HFFc6 (cell line): ENCODE data around the gene NAA40. TPM values are rescaled to one million over a fixed set of nuclear protein-coding genes. Genes with fewer than 3 reads are reported as not detected.
A peak's percentile ranks its signal among the peaks of the same experiment; 100 is the strongest.

Experiments used
- DNase-seq: peaks from one replicate; pipeline ENCODE4 v3.0.0-alpha.2; 2018
- H3K27ac Mint-ChIP-seq: 2 replicates; pipeline ENCODE4 v1.8.0; 2020; ENCODE audit warnings: mild to moderate bottlenecking, mixed read lengths
- H3K27me3 Mint-ChIP-seq: 2 replicates; pipeline ENCODE4 v1.8.0; 2021; ENCODE audit warnings: mild to moderate bottlenecking, moderate library complexity, mixed read lengths; ENCODE audit not compliant: insufficient read depth
- H3K36me3 Mint-ChIP-seq: 2 replicates; pipeline ENCODE4 v1.8.0; 2021; ENCODE audit warnings: low read depth, mixed read lengths
- H3K4me1 Mint-ChIP-seq: 2 replicates; pipeline ENCODE4 v1.8.0; 2020; ENCODE audit warnings: low read depth, mixed read lengths
- H3K4me3 Mint-ChIP-seq: 2 replicates; pipeline ENCODE4 v1.8.0; 2020; ENCODE audit warnings: mild to moderate bottlenecking, moderate library complexity, mixed read lengths
- H3K9me3 Mint-ChIP-seq: 2 replicates; pipeline ENCODE4 v1.8.0; 2020; ENCODE audit warnings: mild to moderate bottlenecking, mixed read lengths
- total RNA-seq, 6 experiments: library from RNA; stranded (reverse); fragmentation: NEBNext Ultra II Directional; extraction: Animal tissue kit (Norgen Biotek cat#: 25700); gene quantifications; 2 replicates in 1 of 6; 3 replicates in 5 of 6; pipeline ENCODE4 v1.2.3, GENCODE V29; 2021
- TF ChIP-seq, protein P1 (sequence below): fragments of 200-600 bp; sonication (generic); IDR thresholded peaks from 2 replicates; pipeline ENCODE4 v1.5.0; 2021; ENCODE audit warnings: antibody characterized with exemption, mild to moderate bottlenecking

The NAA40 gene
- total RNA-seq, 6 experiments from 2014 or later, result 15.7 to 19.3 (median 17.6) TPM

DNA sequence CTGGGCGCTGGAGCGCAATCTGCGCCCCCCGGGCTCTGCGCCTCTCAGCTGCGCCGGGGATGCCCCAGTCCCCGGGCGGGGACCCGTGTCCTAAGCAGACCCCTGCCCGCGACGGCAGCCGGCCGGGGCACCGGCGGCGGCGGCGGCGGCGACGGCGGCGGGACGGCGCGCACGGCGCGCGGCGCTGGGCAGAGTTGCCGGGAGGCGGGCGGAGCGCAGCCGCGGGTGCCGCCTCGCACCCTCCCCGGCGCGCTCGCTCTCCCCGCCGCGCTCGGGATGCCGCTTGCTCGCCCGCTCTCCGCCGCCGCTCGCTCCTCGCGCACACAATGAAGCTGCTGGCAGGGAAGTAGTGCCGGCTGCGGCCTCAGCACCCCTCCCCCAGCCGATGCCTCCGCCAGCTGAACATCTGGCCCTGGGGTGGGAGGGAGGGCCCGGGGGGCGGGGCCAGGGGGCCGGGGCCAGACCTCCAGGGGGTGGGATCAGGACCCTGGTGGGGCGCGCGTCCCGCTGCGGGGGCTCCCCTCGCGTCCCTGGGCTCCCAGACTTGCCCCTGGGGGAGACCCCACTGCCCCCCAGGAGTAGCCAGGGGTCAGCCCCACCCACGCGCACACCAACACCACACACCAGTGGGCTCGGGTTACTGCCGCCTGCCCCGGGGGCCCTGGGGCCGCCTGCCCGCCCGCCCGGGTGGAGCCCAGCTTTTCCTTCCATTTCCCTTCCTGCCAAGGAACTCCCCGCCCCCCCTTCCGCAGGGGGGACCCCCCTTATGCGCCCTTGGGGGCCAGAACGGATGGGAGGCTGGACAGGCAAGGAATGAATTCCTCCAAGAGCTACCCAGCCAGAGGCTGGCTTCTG lies 21.7 kb upstream of the NAA40 start, which contains the start of gene RCOR2:
RCOR2 (minus strand) TSS at position 328 of the 855 bp plus-strand sequence. CDS start 708 bp downstream, outside the sequence.
- Mint-ChIP-seq H3K36me3 (no peaks in the 10 kb centered on the region), H3K4me1 (peaks cover 6% of the 10 kb centered on the region; the same call in 1 of the 2 replicates), H3K9me3 (no peaks in the 10 kb centered on the region), H3K27me3 (no peaks in the 10 kb centered on the region; the same call in 1 of the 2 replicates), H3K4me3 (peak within 1 kb of the TSS; percentile 81), H3K27ac (no peak within 1 kb of the TSS)
- TF ChIP-seq, protein P1, sequence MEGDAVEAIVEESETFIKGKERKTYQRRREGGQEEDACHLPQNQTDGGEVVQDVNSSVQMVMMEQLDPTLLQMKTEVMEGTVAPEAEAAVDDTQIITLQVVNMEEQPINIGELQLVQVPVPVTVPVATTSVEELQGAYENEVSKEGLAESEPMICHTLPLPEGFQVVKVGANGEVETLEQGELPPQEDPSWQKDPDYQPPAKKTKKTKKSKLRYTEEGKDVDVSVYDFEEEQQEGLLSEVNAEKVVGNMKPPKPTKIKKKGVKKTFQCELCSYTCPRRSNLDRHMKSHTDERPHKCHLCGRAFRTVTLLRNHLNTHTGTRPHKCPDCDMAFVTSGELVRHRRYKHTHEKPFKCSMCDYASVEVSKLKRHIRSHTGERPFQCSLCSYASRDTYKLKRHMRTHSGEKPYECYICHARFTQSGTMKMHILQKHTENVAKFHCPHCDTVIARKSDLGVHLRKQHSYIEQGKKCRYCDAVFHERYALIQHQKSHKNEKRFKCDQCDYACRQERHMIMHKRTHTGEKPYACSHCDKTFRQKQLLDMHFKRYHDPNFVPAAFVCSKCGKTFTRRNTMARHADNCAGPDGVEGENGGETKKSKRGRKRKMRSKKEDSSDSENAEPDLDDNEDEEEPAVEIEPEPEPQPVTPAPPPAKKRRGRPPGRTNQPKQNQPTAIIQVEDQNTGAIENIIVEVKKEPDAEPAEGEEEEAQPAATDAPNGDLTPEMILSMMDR, result no peak
- peak; percentile 45 for DNase-seq

DNA sequence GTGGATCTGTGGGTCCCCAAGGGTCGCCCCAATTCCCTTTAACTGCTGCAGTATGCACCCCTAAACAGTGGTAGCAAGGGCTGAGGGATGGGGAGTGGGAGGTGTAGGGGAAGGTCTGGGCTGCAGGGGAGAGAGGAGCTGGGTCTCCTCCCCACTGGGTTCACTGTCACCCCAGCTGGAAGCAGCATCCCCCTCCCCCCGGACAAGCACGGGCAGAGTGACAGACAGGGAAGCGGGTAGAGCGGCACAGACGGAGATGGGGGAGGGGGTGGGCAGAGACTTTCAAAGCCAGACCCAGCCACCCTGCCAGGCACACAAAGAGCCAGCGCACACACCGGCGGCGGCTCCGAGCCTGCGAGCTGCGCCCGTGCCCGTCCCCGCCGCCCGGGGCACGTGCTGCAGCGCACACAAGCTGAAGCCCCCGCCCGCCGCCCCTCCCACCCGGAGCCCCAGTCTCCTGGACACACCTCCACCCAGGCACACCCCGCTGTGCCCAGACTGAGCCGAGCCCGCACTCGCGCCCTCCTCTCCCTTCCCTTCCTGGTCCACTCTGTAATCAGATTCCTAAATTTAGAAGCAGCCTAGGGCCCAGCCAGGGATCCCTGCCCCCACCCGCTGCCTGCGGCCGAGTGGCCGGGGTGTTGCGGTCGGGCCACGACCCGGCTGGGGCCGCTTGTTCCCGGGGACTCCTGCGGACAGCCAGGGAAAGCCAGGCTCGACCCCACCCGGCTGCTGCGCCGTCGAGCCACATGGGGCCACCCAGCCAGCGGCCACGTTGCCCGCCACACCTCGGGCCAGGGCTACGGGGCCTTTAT lies 20.9 kb upstream of the NAA40 start:
- Mint-ChIP-seq H3K27me3 (no peaks in the 10 kb centered on the region; the same call in none of the 2 replicates), H3K27ac (no peak overlapping the region), H3K4me3 (peak overlapping the region; percentile 46), H3K9me3 (no peaks in the 10 kb centered on the region), H3K36me3 (no peaks in the 10 kb centered on the region), H3K4me1 (peaks cover 6% of the 10 kb centered on the region; the same call in 1 of the 2 replicates)
- TF ChIP-seq, protein P1, result no peak
- no peak for DNase-seq

DNA sequence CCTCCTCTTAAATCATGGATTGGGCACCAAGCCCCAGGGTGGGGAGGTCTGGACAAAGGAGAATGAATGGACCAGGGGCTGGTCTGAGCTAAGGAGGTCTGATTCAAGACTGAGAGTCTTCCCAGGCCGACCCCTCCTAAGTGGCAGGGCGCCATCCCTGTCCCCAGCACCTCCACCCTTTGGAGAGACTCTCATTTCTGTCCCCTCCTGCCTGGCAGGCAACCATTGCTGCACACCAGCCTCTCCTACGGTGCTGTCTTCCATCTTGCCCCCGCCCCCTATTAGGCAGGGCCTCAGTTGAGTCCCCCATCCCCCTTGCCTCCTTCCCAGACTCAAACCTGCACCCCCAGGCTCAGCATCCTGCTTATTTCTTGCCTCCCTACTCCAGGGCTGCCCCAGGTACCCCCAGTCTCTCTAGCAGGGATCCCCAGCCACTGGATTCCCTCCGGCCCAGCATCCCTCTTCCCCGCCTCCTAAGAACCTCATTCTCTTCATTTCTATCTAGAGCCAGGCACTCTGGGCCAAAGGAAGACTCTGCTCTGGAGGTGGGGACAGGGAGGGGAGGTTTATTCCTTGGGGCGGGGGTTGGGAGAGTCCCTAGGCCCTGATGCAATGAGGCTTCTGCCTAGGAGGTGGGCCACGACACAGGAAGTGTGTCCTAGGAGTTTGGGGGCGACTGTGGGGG lies 20.2 kb upstream of the NAA40 start:
- peaks cover 6% of the 10 kb centered on the region; the same call in 1 of the 2 replicates for H3K4me1 Mint-ChIP-seq
- H3K9me3 Mint-ChIP-seq, result no peaks in the 10 kb centered on the region
- H3K27ac Mint-ChIP-seq, result no peak overlapping the region
- DNase-seq, result no peak
- H3K4me3 Mint-ChIP-seq, result no peak overlapping the region
- H3K36me3 Mint-ChIP-seq, result no peaks in the 10 kb centered on the region
- TF ChIP-seq, protein P1, result no peak
- H3K27me3 Mint-ChIP-seq, result peaks cover 4% of the 10 kb centered on the region

- H3K36me3 Mint-ChIP-seq, result no peaks in the 10 kb centered on the region
- no peaks in the 10 kb centered on the region for H3K9me3 Mint-ChIP-seq
- DNase-seq, result no peak
- TF ChIP-seq, protein P1, result no peak
- no peak overlapping the region; the same call in 1 of the 2 replicates for H3K4me3 Mint-ChIP-seq
- peaks cover 6% of the 10 kb centered on the region; the same call in 1 of the 2 replicates for H3K4me1 Mint-ChIP-seq
- peaks cover 4% of the 10 kb centered on the region for H3K27me3 Mint-ChIP-seq
- H3K27ac Mint-ChIP-seq, result no peak overlapping the region
Observed at GRCh38 chr11:63919267-63920125, 19.3 kb upstream of the NAA40 start.
